DND-41 (cell line): ENCODE results near the gene PRH2.

ENCODE experiments used
- EZH2 ChIP-seq: IDR thresholded peaks from 3 replicates; pipeline ENCODE4 v1.6.1; 2012; ENCODE audit warnings: borderline replicate concordance, low read depth, mild to moderate bottlenecking, moderate library complexity, low read length, inconsistent platforms; ENCODE audit not compliant: severe bottlenecking
- TF ChIP-seq, protein P1 (sequence below): IDR thresholded peaks from 2 replicates; pipeline ENCODE4 v1.5.1; 2012; ENCODE audit warnings: borderline replicate concordance, low read length, moderate library complexity, mild to moderate bottlenecking; ENCODE audit not compliant: poor library complexity, severe bottlenecking; ENCODE audit errors: extremely low read depth

DNA sequence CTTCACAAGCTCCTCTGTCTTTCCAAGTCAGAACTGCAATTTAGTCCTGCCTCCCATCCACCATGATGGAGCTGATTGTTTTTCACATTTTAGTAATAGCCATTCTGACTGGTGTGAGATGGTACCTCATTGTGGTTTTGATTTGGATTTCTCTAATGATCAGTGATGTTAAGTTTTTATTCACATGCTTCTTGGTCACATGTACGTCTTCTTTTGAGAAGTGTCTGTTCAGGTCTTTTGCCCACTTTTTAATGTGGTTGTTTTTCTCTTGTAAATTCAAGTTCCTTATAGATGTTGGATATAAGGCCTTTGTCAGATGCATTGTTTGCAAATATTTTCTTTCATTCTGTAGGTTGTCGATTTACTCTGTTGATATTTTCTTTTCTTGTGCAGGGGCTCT is 14.1 kb downstream of the PRH2 start:
- no peak for TF ChIP-seq EZH2
- TF ChIP-seq, protein P1, sequence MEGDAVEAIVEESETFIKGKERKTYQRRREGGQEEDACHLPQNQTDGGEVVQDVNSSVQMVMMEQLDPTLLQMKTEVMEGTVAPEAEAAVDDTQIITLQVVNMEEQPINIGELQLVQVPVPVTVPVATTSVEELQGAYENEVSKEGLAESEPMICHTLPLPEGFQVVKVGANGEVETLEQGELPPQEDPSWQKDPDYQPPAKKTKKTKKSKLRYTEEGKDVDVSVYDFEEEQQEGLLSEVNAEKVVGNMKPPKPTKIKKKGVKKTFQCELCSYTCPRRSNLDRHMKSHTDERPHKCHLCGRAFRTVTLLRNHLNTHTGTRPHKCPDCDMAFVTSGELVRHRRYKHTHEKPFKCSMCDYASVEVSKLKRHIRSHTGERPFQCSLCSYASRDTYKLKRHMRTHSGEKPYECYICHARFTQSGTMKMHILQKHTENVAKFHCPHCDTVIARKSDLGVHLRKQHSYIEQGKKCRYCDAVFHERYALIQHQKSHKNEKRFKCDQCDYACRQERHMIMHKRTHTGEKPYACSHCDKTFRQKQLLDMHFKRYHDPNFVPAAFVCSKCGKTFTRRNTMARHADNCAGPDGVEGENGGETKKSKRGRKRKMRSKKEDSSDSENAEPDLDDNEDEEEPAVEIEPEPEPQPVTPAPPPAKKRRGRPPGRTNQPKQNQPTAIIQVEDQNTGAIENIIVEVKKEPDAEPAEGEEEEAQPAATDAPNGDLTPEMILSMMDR = no peak
